ENCODE measurements around the gene CDK2AP2. TPM values are rescaled to one million over a fixed set of nuclear protein-coding genes. Genes with fewer than 3 reads are reported as not detected.
"Not testable (repeated sequence)": the region's sequence is repeated elsewhere in the genome, so short reads cannot be mapped to it uniquely, and the experiment has no call there.

CDK2AP2 gene
- total RNA-seq, 1 donor from 2014 or later: 2.6 TPM

DNA sequence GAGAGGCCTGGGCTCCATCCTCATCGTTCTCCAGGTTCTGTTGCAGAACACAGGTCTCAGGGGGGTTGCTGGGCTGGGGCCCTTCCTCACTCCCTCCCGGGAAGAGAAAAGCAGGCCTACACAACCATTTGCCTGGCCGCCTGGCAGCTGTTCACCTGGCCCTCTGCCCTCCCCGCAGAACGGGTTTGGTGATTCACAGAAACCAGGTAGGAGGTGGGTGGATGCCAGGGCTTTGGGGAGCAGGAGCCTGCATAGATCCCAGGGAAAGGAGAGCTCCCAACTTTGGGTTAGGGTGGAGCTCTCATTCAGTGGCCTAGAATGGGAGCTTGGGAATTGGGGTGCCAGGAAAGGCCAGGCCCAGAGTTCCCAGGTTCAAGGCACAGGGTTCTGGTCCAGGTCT is 39.9 kb downstream of the CDK2AP2 start:
- H3K4me3 ChIP-seq (ENCODE audit: low read length in 3 of 3): peak overlapping the region; percentile 71 to 84 (median 84)
- H3K4me1 ChIP-seq (ENCODE audit: control insufficient read depth in 3 of 3, insufficient read depth in 3 of 3, low read length in 3 of 3): peaks cover 19 to 28% (median 21%) of the 10 kb centered on the region in 3 donors
- H3K36me3 ChIP-seq (ENCODE audit: control insufficient read depth in 3 of 3, insufficient read depth in 3 of 3, low read length in 3 of 3): peaks cover 0 to 2% (median 0%) of the 10 kb centered on the region in 3 donors
- peak overlapping the region; percentile 76 for H3K27ac ChIP-seq (ENCODE audit: low read depth, low read length)
- H3K9ac ChIP-seq (ENCODE audit: low read depth in 1 of 3, low read length in 3 of 3): peak overlapping the region; percentile 10 to 85 (median 83)
- H3K9me3 ChIP-seq (ENCODE audit: control insufficient read depth in 3 of 3, low read length in 3 of 3): no peaks in the 10 kb centered on the region
- H3K27me3 ChIP-seq (ENCODE audit: control insufficient read depth in 3 of 3, insufficient read depth in 3 of 3, low read length in 3 of 3): no peaks in the 10 kb centered on the region

DNA sequence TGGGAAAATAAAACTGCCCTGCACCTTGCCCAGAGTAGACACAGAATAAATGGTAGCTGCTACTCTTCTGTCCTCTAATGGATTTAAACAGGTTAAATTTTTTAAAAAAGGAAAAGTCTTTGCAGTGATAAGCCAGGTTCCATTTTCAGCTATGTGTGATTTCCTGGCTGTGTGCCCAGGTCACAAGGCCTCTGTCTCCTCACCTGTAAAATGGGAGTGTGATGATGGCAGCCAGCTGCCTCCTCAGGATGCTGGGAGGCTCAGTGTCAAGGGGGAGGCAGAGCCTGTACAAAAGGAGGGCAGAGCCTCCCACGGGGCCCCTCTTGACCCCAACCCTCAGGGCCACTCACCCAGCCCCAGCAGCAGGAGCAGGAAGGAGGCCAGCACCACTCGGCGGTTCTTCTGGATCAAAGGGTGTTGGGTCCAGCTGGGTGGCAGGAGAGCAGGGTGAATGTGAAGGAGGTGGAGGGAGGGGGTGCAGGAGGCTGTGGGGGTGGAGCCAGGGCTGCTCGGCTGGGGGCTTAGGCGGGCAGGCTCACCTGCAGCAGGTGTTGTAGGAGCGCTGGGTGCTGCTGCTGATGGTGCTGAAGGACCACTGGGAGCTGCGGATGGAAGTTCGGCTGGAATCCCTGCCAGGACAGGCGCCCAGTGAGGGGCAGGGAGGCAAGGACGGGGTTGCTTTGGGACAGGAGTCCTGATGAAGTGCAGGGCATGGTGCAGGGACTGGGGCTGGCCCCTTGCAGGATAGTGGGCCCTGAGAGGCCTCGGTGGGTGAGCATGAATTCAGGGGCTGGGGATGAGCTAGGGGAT is 40.8 kb downstream of the CDK2AP2 start:
- H3K27me3 ChIP-seq (ENCODE audit: control insufficient read depth in 3 of 3, insufficient read depth in 3 of 3, low read length in 3 of 3): no peaks in the 10 kb centered on the region
- H3K9me3 ChIP-seq (ENCODE audit: control insufficient read depth in 3 of 3, low read length in 3 of 3): no peaks in the 10 kb centered on the region
- H3K4me1 ChIP-seq (ENCODE audit: control insufficient read depth in 3 of 3, insufficient read depth in 3 of 3, low read length in 3 of 3): peaks cover 19 to 28% (median 21%) of the 10 kb centered on the region in 3 donors
- H3K4me3 ChIP-seq (ENCODE audit: low read length in 3 of 3): no peak overlapping the region
- H3K27ac ChIP-seq (ENCODE audit: low read depth, low read length): no peak overlapping the region
- peak overlapping the region in 1 of 3 donors; percentile 33 for H3K9ac ChIP-seq (ENCODE audit: low read depth in 1 of 3, low read length in 3 of 3)
- peaks cover 0 to 2% (median 0%) of the 10 kb centered on the region in 3 donors for H3K36me3 ChIP-seq (ENCODE audit: control insufficient read depth in 3 of 3, insufficient read depth in 3 of 3, low read length in 3 of 3)

DNA sequence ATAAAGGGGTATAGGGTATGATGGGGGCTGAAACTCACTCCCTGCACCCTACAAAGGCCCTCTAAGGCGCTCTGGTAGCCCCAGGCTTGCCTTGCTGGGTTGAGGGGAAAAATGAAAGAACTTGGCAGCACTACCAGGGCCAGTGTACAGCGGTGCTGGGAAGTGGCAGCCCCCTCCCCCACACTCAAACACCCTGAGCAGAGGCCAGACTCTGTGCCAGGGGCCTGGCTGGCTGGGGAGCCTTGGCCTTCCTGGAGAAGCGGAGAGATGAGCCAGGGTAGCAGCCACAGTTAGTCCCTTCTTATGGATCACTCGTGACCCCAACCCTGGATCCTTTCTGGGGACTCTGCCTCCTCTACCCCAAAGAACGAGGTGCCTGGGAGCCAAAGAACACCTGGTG is 41.6 kb downstream of the CDK2AP2 start:
- H3K27me3 ChIP-seq (ENCODE audit: control insufficient read depth in 3 of 3, insufficient read depth in 3 of 3, low read length in 3 of 3): no peaks in the 10 kb centered on the region
- H3K9ac ChIP-seq (ENCODE audit: low read depth in 1 of 3, low read length in 3 of 3): no peak overlapping the region
- H3K9me3 ChIP-seq (ENCODE audit: control insufficient read depth in 3 of 3, low read length in 3 of 3): no peaks in the 10 kb centered on the region
- H3K4me1 ChIP-seq (ENCODE audit: control insufficient read depth in 3 of 3, insufficient read depth in 3 of 3, low read length in 3 of 3): peaks cover 19 to 28% (median 21%) of the 10 kb centered on the region in 3 donors
- H3K36me3 ChIP-seq (ENCODE audit: control insufficient read depth in 3 of 3, insufficient read depth in 3 of 3, low read length in 3 of 3): peaks cover 0 to 2% (median 0%) of the 10 kb centered on the region in 3 donors
- H3K27ac ChIP-seq (ENCODE audit: low read depth, low read length): no peak overlapping the region
- no peak overlapping the region for H3K4me3 ChIP-seq (ENCODE audit: low read length in 3 of 3)

DNA sequence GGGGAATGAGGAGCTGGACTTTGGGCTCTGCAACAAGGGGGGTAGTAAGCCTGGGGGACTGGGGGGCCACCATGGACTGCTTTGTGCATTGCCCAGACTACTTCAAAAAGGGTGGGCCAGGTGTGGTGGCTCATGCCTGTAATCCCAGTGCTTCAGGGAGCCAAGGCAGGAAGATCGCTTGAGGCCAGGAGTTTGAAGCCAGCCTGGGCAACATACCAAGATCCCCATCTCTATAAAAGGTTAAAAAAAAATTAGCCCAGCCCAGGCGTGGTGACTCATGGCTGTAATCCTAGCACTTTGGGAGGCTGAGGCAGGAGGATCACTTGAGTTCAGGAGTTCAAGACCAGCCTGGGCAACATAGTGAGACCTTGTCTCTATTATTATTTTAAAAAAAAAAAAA is 42.4 kb downstream of the CDK2AP2 start:
- H3K27ac ChIP-seq (ENCODE audit: low read depth, low read length); H3K27me3 ChIP-seq (ENCODE audit: control insufficient read depth in 3 of 3, insufficient read depth in 3 of 3, low read length in 3 of 3); H3K36me3 ChIP-seq (ENCODE audit: control insufficient read depth in 3 of 3, insufficient read depth in 3 of 3, low read length in 3 of 3); H3K9me3 ChIP-seq (ENCODE audit: control insufficient read depth in 3 of 3, low read length in 3 of 3): not testable (repeated sequence)
- Histone ChIP-seq H3K9ac (ENCODE audit: low read depth in 1 of 3, low read length in 3 of 3) (peak overlapping the region in 1 of 3 donors; percentile 43), H3K4me3 (ENCODE audit: low read length in 3 of 3) (peak overlapping the region; percentile 69 to 76 (median 73)), H3K4me1 (ENCODE audit: control insufficient read depth in 3 of 3, insufficient read depth in 3 of 3, low read length in 3 of 3) (peaks cover 19 to 28% (median 21%) of the 10 kb centered on the region in 3 donors)

DNA sequence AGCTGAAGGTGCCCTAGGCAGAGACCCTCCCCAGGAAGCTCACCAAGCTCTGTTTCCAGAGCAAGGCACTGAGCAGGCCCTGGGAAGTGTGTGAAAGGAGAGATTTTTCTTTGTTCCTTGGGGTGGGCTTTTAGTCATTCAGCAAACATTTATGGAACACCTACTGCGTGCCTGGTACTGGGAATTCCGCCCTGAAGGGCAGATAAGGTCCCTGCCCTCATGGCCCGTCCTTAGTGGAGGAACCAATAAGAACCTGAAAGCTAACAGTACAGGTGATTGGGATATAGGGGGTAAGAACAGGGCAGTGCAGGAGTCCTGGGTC is 42.8 kb downstream of the CDK2AP2 start:
- Histone ChIP-seq H3K9ac (ENCODE audit: low read depth in 1 of 3, low read length in 3 of 3) (peak overlapping the region; percentile 43 to 74 (median 62)), H3K9me3 (ENCODE audit: control insufficient read depth in 3 of 3, low read length in 3 of 3) (no peaks in the 10 kb centered on the region), H3K27ac (ENCODE audit: low read depth, low read length) (peak overlapping the region; percentile 76), H3K36me3 (ENCODE audit: control insufficient read depth in 3 of 3, insufficient read depth in 3 of 3, low read length in 3 of 3) (peaks cover 0 to 2% (median 0%) of the 10 kb centered on the region in 3 donors), H3K4me3 (ENCODE audit: low read length in 3 of 3) (peak overlapping the region; percentile 69 to 76 (median 73)), H3K27me3 (ENCODE audit: control insufficient read depth in 3 of 3, insufficient read depth in 3 of 3, low read length in 3 of 3) (no peaks in the 10 kb centered on the region), H3K4me1 (ENCODE audit: control insufficient read depth in 3 of 3, insufficient read depth in 3 of 3, low read length in 3 of 3) (peaks cover 19 to 28% (median 21%) of the 10 kb centered on the region in 3 donors)

DNA sequence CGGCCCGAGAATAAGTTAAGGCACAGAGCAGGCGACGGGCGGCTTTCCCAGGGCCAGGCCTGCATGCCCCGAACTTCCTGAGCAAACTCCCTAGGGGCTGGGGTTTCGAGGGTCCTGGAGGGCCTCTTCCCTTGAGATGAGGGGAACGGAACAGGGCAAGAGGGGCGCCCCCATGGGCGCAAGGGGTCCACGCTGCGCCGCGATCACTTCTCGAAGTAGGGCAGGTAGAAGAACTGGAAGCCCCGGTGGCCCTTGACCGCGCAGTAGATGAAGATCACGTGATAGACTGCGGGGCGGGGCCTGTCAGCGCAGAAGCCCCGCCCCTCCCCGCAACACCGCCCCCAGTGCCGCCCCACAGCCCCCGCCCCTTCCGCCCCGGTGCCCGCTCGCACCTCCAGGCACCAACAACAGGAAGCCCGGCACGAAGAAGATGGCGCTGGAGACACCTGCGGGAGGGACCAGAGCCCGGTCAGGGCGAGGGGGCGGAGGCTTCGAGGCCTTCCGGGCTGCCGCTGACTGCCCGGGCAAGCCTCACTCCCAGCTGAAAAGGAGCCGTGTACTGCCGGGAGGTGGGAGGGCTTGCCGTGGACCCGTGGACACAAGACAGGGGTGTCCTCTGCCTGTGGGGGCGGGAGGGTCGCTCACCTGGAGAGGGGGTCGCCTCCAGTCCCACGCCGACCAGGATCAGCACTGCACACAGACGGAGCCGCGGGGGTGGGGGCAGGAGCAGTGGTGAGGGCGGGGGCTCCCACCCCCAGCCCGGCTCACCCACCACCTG is 43.4 kb downstream of the CDK2AP2 start:
- Histone ChIP-seq H3K4me1 (ENCODE audit: control insufficient read depth in 3 of 3, insufficient read depth in 3 of 3, low read length in 3 of 3) (peaks cover 19 to 28% (median 21%) of the 10 kb centered on the region in 3 donors), H3K9ac (ENCODE audit: low read depth in 1 of 3, low read length in 3 of 3) (peak overlapping the region; percentile 62 to 79 (median 74)), H3K9me3 (ENCODE audit: control insufficient read depth in 3 of 3, low read length in 3 of 3) (no peaks in the 10 kb centered on the region), H3K36me3 (ENCODE audit: control insufficient read depth in 3 of 3, insufficient read depth in 3 of 3, low read length in 3 of 3) (peaks cover 0 to 2% (median 0%) of the 10 kb centered on the region in 3 donors), H3K4me3 (ENCODE audit: low read length in 3 of 3) (peak overlapping the region; percentile 69 to 76 (median 73)), H3K27me3 (ENCODE audit: control insufficient read depth in 3 of 3, insufficient read depth in 3 of 3, low read length in 3 of 3) (no peaks in the 10 kb centered on the region), H3K27ac (ENCODE audit: low read depth, low read length) (peak overlapping the region; percentile 76)

DNA sequence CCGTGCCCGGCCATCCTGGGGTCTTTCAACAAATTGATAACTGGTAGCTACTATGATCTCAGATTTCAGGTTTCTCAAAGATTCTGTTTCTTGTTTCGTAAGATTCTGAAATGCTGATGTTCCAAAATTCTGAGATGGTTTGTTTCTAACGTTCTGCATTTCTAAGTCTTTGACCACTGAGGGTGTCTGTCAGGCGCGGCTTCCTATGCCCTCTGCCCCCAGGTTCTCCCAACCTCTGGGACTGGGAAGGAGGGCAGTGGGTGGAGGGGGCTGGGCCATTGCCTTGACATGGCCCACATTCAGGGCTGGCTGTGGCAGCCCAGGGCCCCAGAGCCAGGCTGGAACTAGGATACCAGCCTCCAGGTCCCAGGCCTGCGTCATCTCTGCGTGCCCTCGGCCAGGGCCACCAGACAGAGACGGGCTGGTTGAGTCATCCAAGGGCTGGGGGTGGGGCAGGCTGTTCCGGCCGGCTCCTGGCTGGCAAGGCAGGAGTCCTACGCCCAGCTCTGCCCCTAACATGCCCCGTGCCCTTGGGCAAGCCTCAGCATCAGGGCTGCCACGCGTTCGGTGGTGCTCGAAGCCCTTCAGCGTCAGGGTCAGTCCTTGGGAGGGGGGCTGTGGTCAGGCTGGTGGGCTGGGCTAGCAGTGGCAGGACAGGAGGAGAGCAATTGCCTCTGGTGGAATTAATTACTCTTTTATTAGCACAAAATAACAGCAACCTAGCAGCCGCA is 44.1 kb downstream of the CDK2AP2 start:
- Histone ChIP-seq H3K4me3 (ENCODE audit: low read length in 3 of 3) (peak overlapping the region; percentile 66 to 69 (median 69)), H3K9ac (ENCODE audit: low read depth in 1 of 3, low read length in 3 of 3) (peak overlapping the region; percentile 45 to 79 (median 74)), H3K4me1 (ENCODE audit: control insufficient read depth in 3 of 3, insufficient read depth in 3 of 3, low read length in 3 of 3) (peaks cover 19 to 28% (median 21%) of the 10 kb centered on the region in 3 donors), H3K27ac (ENCODE audit: low read depth, low read length) (peak overlapping the region; percentile 76), H3K36me3 (ENCODE audit: control insufficient read depth in 3 of 3, insufficient read depth in 3 of 3, low read length in 3 of 3) (peaks cover 0 to 2% (median 0%) of the 10 kb centered on the region in 3 donors), H3K9me3 (ENCODE audit: control insufficient read depth in 3 of 3, low read length in 3 of 3) (no peaks in the 10 kb centered on the region), H3K27me3 (ENCODE audit: control insufficient read depth in 3 of 3, insufficient read depth in 3 of 3, low read length in 3 of 3) (no peaks in the 10 kb centered on the region)

DNA sequence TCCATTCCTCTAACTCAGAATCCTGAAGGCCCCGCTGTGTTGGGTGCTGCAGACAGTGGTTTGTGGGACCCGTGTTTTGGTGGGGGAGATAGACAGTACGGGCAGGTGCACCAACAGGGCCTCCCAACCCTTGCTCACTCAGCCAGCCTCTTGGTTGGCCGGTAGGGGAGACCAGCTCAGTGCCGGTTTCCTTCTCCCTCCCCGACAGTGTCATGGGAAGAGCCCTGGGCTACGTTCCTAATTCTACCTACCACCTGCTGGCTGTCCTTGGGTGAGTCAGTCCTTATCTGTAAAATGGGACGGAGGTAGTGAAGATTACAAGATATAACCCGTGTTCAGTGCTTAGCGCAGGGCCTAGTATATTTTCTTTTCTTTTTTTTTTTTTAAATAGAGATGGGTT is 44.8 kb downstream of the CDK2AP2 start:
- peaks cover 0 to 2% (median 0%) of the 10 kb centered on the region in 3 donors for H3K36me3 ChIP-seq (ENCODE audit: control insufficient read depth in 3 of 3, insufficient read depth in 3 of 3, low read length in 3 of 3)
- no peak overlapping the region for H3K27ac ChIP-seq (ENCODE audit: low read depth, low read length)

DNA sequence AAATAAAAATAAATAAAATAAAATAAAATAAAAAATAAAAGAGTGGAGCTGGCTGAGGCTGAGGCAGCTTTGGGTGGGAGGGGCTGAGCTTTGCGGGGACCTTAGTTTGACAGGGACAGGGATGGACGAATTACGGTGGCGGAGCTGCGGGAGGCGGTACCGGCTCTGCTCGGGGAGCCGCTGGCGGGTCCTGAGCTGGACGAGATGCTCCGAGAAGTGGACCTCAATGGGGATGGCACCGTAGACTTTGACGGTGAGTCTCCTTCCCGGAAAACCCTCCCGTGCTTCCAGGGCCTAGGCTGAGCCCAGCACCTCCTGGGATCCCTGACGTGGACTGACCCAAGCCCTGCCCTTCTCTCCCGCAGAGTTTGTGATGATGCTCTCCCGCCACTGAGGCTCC is 49.7 kb downstream of the CDK2AP2 start:
- Histone ChIP-seq H3K9ac (ENCODE audit: low read depth in 1 of 3, low read length in 3 of 3) (no peak overlapping the region), H3K27me3 (ENCODE audit: control insufficient read depth in 3 of 3, insufficient read depth in 3 of 3, low read length in 3 of 3) (peaks cover 0 to 6% (median 0%) of the 10 kb centered on the region in 3 donors), H3K4me1 (ENCODE audit: control insufficient read depth in 3 of 3, insufficient read depth in 3 of 3, low read length in 3 of 3) (no peaks in the 10 kb centered on the region), H3K27ac (ENCODE audit: low read depth, low read length) (no peak overlapping the region), H3K9me3 (ENCODE audit: control insufficient read depth in 3 of 3, low read length in 3 of 3) (no peaks in the 10 kb centered on the region), H3K36me3 (ENCODE audit: control insufficient read depth in 3 of 3, insufficient read depth in 3 of 3, low read length in 3 of 3) (no peaks in the 10 kb centered on the region), H3K4me3 (ENCODE audit: low read length in 3 of 3) (no peak overlapping the region)

More for the DNA sequence above, 44.8 kb downstream of the CDK2AP2 start:
- Histone ChIP-seq H3K27me3 (ENCODE audit: control insufficient read depth in 3 of 3, insufficient read depth in 3 of 3, low read length in 3 of 3) (no peaks in the 10 kb centered on the region), H3K9ac (ENCODE audit: low read depth in 1 of 3, low read length in 3 of 3) (peak overlapping the region in 1 of 3 donors; percentile 8), H3K4me1 (ENCODE audit: control insufficient read depth in 3 of 3, insufficient read depth in 3 of 3, low read length in 3 of 3) (peaks cover 15 to 24% (median 17%) of the 10 kb centered on the region in 3 donors), H3K4me3 (ENCODE audit: low read length in 3 of 3) (no peak overlapping the region), H3K9me3 (ENCODE audit: control insufficient read depth in 3 of 3, low read length in 3 of 3) (no peaks in the 10 kb centered on the region)
